HepG2 (cell line): Measurements from ENCODE around the gene SRI. TPM values are rescaled to one million over a fixed set of nuclear protein-coding genes. Genes with fewer than 3 reads are reported as not detected.

Source experiments
- ATAC-seq: fragments of 200-7000 bp; cut with Tn5 transposase; 3 replicates; pipeline ENCODE4 v1.9.1; 2020; ENCODE audit warnings: mild to moderate bottlenecking, moderate library complexity
- BruUV-seq: library from RNA; stranded (reverse); fragments of 400-500 nt; replicated peaks from 2 replicates; lab custom pipeline; 2021; lab: Mats Ljungman, UMichigan
- CTCF ChIA-PET: fragments of 300-600 bp; formaldehyde crosslinking; extraction: SDS; loops from one replicate; lab custom pipeline; 2021; ENCODE audit warnings: low total read pairs, inconsistent platforms, low intra/inter-chr PET ratio; lab: Yijun Ruan, JAX
- POLR2A ChIA-PET: fragments of 350-600 bp; sonication (Branson Sonifier 250); formaldehyde crosslinking; loops from one replicate; lab custom pipeline; 2020; ENCODE audit warnings: antibody characterized with exemption, inconsistent platforms; lab: Yijun Ruan, JAX
- DNase-seq: peaks from one replicate; pipeline ENCODE4 v3.0.0-alpha.2; 2015; ENCODE audit warnings: low spot score
- FAIRE-seq: peaks from 3 replicates; lab custom pipeline; 2011; peaks lifted over from hg19 to GRCh38; lab: Jason Lieb, UNC
- H2AFZ ChIP-seq: one replicate; pipeline ENCODE4 v1.6.1; 2011; ENCODE audit warnings: low read length, inconsistent platforms
- H3K27ac ChIP-seq: fragments of 300-600 bp; 3 replicates; pipeline ENCODE4 v1.8.0; 2011; ENCODE audit warnings: mixed run types, mild to moderate bottlenecking, mixed read lengths, low read length, inconsistent platforms; ENCODE audit not compliant: insufficient read depth; ENCODE audit errors: extremely low read length
- H3K27me3 ChIP-seq, 2 experiments: fragments of 200-600 bp in 1 of 2; 2 replicates in 1 of 2; 3 replicates in 1 of 2; pipeline versions ENCODE4 v1.6.0 to v1.8.0; 2011; ENCODE audit warnings: low read length in 2 of 2, mild to moderate bottlenecking in 2 of 2, moderate library complexity in 2 of 2, inconsistent platforms in 1 of 2; ENCODE audit not compliant: insufficient read depth in 2 of 2, control insufficient read depth in 1 of 2
- H3K36me3 ChIP-seq, 2 experiments: fragments of 200-600 bp in 1 of 2; replicated peaks in 1 of 2; 2 replicates in 1 of 2; 3 replicates in 1 of 2; pipeline versions ENCODE4 v1.5.1 to v1.8.0; 2011; ENCODE audit warnings: low read length in 2 of 2, inconsistent platforms in 1 of 2; ENCODE audit not compliant: insufficient read depth in 2 of 2, control insufficient read depth in 1 of 2
- H3K4me1 ChIP-seq: 2 replicates; pipeline ENCODE4 v1.5.1; 2012; ENCODE audit warnings: low read length, inconsistent platforms; ENCODE audit not compliant: insufficient read depth
- H3K4me2 ChIP-seq: 2 replicates; pipeline ENCODE4 v1.6.0; 2011; ENCODE audit warnings: low read depth, low read length, inconsistent platforms
- H3K4me3 ChIP-seq, 3 experiments: fragments of 200-600 bp in 1 of 3; sonication (generic), shearing (Covaris generic) in 1 of 3; replicated peaks in 1 of 3; 2 replicates each; pipeline ENCODE4 v1.5.1; 2011 to 2016; ENCODE audit warnings: low read length in 3 of 3, inconsistent platforms in 2 of 3, low read depth in 2 of 3, mild to moderate bottlenecking in 2 of 3, control low read depth in 1 of 3, mixed read lengths in 1 of 3; ENCODE audit not compliant: insufficient read depth in 1 of 3
- H3K79me2 ChIP-seq: one replicate; pipeline ENCODE4 v1.6.1; 2011; ENCODE audit warnings: low read length, inconsistent platforms; ENCODE audit not compliant: insufficient read depth
- H3K9ac ChIP-seq: 2 replicates; pipeline ENCODE4 v1.6.0; 2011; ENCODE audit warnings: mild to moderate bottlenecking, low read depth, low read length, inconsistent platforms; ENCODE audit not compliant: insufficient read depth
- H3K9me3 ChIP-seq: 2 replicates; pipeline ENCODE4 v1.5.1; 2012; ENCODE audit warnings: mild to moderate bottlenecking, low read length
- H4K20me1 ChIP-seq: 2 replicates; pipeline ENCODE4 v1.6.0; 2011; ENCODE audit warnings: inconsistent platforms, mild to moderate bottlenecking, low read length, moderate library complexity; ENCODE audit not compliant: insufficient read depth
- CBFB ChIP-seq: sonication (generic); formaldehyde crosslinking; IDR thresholded peaks from 2 replicates; pipeline ENCODE4 v1.4.0; 2020; ENCODE audit warnings: missing genetic modification reagents
- CREB1 ChIP-seq, 2 experiments: fragments of 450-650 bp in 1 of 2; IDR thresholded peaks; 2 replicates each; pipeline ENCODE4 v1.6.1; 2016 to 2017; ENCODE audit warnings: control low read depth in 1 of 2, mild to moderate bottlenecking in 1 of 2, missing compliant biosample characterization in 1 of 2, missing genetic modification characterization in 1 of 2
- GTF3A ChIP-seq: sonication (generic); formaldehyde crosslinking; conservative IDR thresholded peaks from 2 replicates; pipeline ENCODE4 v1.4.0; 2020; ENCODE audit warnings: mild to moderate bottlenecking, missing genetic modification reagents
- KLF9 ChIP-seq: IDR thresholded peaks from 2 replicates; pipeline ENCODE4 v1.6.1; 2016; ENCODE audit warnings: low read depth
- RAD21 ChIP-seq: fragments of 450-650 bp; formaldehyde crosslinking; IDR thresholded peaks from 2 replicates; pipeline ENCODE4 v1.5.0; 2020; ENCODE audit warnings: mild to moderate bottlenecking
- RFX1 ChIP-seq: fragments of 450-650 bp; IDR thresholded peaks from 2 replicates; pipeline ENCODE4 v1.6.1; 2017
- TAF1 ChIP-seq: sonication (generic); formaldehyde crosslinking; IDR thresholded peaks from 2 replicates; pipeline ENCODE4 v1.4.0; 2020; ENCODE audit warnings: missing genetic modification reagents
- ZNF746 ChIP-seq: sonication (generic); formaldehyde crosslinking; IDR thresholded peaks from 2 replicates; pipeline ENCODE4 v1.8.0; 2022; ENCODE audit warnings: mild to moderate bottlenecking, missing genetic modification reagents
- WGBS: methylation state at CpG from one replicate; pipeline ENCODE4 v1.1.6; 2017; ENCODE audit warnings: low lambda C conversion rate; 5-methylcytosine and 5-hydroxymethylcytosine counted together
- in situ Hi-C: cut with HindIII; loops from 2 replicates; pipeline ENCODE4 v1.10.0; 2017; ENCODE audit warnings: low pct_unique_long_range_greater_than_20kb; ENCODE audit not compliant: extremely low pct_ligation_motif_present
- intact Hi-C: fragments of 100-400 bp; cut with micrococcal nuclease; formaldehyde crosslinking; loops from one replicate; pipeline ENCODE4 v1.10.0; 2022; ENCODE audit not compliant: unreplicated experiment
- polyA plus RNA-seq, 8 experiments: library from polyadenylated mRNA; depleted of rRNA in 3 of 8; stranded (reverse) in 7 of 8; unstranded in 1 of 8; fragments of >200 nt; fragmentation: Illumina TruSeq in 4 of 8; extraction: Trizol in 4 of 8; gene quantifications; 2 replicates each; pipeline versions ENCODE4 v1.2.1 to v1.2.3, GENCODE V29; 2011 to 2016; ENCODE audit warnings: low read depth in 4 of 8, missing spikeins in 1 of 8, mixed read lengths in 1 of 8; ENCODE audit not compliant: insufficient read depth in 1 of 8
- total RNA-seq, 5 experiments: library from RNA; depleted of rRNA; stranded (reverse); fragments of >200 nt; fragmentation: Illumina TruSeq; extraction: Trizol; gene quantifications; 2 replicates each; pipeline ENCODE4 v1.2.3, GENCODE V29; 2016; ENCODE audit warnings: low read depth in 1 of 5
- TF ChIP-seq, protein P1 (sequence below), 2 experiments: IDR thresholded peaks; 2 replicates each; pipeline ENCODE4 v1.6.1; 2011 to 2012; ENCODE audit warnings: low read length in 2 of 2, borderline replicate concordance in 1 of 2, low read depth in 1 of 2, mild to moderate bottlenecking in 1 of 2, moderate library complexity in 1 of 2
- TF ChIP-seq, protein P2 (sequence below): sonication (generic); formaldehyde crosslinking; conservative IDR thresholded peaks from 2 replicates; pipeline ENCODE4 v1.4.0; 2020; ENCODE audit warnings: missing genetic modification reagents
- TF ChIP-seq, protein P3 (sequence below): sonication (generic); formaldehyde crosslinking; IDR thresholded peaks from 2 replicates; pipeline ENCODE4 v1.8.0; 2022; ENCODE audit warnings: low read depth, missing genetic modification reagents
- TF ChIP-seq, protein P4 (sequence below): sonication (generic); formaldehyde crosslinking; IDR thresholded peaks from 2 replicates; pipeline ENCODE4 v1.4.0; 2020; ENCODE audit warnings: mild to moderate bottlenecking, missing genetic modification reagents

SRI gene
- total and polyA plus RNA-seq, 2 of the 13 experiments (the other 11 are each of a cell fraction or from before 2014, with no cell fraction given): 0.33 TPM; not detected in 1

DNA sequence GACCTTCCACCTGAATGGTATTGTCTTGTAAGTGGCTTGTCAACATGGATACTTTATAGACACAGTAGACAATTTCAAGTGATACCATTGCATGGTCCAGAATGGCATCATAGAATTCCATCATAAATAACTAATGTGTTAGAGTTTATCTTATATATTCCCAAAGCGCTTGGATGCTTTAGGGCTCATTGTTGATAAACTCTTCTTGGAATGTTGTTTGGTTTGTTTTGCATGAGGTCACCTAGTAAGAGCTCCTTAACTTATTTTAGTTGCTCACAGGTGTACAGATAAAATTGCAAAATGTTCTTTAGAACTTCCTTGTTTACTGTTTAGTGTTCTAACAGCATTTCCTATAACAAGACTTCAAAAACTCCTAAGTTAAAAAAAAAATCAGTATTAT is 36.8 kb downstream of the SRI start (continued):
- TF ChIP-seq, protein P1, sequence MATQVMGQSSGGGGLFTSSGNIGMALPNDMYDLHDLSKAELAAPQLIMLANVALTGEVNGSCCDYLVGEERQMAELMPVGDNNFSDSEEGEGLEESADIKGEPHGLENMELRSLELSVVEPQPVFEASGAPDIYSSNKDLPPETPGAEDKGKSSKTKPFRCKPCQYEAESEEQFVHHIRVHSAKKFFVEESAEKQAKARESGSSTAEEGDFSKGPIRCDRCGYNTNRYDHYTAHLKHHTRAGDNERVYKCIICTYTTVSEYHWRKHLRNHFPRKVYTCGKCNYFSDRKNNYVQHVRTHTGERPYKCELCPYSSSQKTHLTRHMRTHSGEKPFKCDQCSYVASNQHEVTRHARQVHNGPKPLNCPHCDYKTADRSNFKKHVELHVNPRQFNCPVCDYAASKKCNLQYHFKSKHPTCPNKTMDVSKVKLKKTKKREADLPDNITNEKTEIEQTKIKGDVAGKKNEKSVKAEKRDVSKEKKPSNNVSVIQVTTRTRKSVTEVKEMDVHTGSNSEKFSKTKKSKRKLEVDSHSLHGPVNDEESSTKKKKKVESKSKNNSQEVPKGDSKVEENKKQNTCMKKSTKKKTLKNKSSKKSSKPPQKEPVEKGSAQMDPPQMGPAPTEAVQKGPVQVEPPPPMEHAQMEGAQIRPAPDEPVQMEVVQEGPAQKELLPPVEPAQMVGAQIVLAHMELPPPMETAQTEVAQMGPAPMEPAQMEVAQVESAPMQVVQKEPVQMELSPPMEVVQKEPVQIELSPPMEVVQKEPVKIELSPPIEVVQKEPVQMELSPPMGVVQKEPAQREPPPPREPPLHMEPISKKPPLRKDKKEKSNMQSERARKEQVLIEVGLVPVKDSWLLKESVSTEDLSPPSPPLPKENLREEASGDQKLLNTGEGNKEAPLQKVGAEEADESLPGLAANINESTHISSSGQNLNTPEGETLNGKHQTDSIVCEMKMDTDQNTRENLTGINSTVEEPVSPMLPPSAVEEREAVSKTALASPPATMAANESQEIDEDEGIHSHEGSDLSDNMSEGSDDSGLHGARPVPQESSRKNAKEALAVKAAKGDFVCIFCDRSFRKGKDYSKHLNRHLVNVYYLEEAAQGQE (IDR thresholded peaks at IDR 0.05; ENCODE audit: borderline replicate concordance in 1 of 2, low read depth in 1 of 2, low read length in 2 of 2): no peak
- TF ChIP-seq, protein P2, sequence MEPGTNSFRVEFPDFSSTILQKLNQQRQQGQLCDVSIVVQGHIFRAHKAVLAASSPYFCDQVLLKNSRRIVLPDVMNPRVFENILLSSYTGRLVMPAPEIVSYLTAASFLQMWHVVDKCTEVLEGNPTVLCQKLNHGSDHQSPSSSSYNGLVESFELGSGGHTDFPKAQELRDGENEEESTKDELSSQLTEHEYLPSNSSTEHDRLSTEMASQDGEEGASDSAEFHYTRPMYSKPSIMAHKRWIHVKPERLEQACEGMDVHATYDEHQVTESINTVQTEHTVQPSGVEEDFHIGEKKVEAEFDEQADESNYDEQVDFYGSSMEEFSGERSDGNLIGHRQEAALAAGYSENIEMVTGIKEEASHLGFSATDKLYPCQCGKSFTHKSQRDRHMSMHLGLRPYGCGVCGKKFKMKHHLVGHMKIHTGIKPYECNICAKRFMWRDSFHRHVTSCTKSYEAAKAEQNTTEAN (CRISPR knock-in tag): no peak
- TF ChIP-seq KLF9 (CRISPR knock-in tag): no peak
- TF ChIP-seq RFX1: no peak
- TF ChIP-seq CBFB (CRISPR knock-in tag): no peak
- no peak for TF ChIP-seq ZNF746 (CRISPR knock-in tag)
- TF ChIP-seq RAD21: no peak
- TF ChIP-seq TAF1 (CRISPR knock-in tag): no peak

DNA sequence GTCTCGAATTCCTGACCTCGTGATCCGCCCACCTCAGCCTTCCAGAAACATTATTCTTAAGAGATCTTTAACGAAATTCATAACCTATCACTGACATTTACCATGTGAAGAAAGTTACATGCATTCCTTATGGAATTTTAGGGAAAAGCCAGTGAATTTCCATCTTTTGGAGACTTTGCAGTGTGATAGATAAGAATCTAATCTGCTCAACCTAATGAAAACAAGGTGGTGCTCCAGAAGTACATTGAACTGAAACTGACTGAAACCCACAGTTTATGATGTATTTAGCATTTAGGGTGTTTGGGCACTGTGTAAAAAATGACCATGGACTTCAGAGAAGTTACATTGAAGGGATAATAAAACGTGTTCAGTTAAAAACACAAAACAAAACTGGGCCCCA is 43.6 kb downstream of the SRI start:
- ATAC-seq (no peak), FAIRE-seq (no peak), DNase-seq (no peak)
- ChIA-PET CTCF (no interaction called here), POLR2A (no interaction called here)
- Histone ChIP-seq H3K36me3 (no peaks in the 10 kb centered on the region), H3K4me3 (no peak overlapping the region), H3K9me3 (no peaks in the 10 kb centered on the region), H3K27me3 (no peaks in the 10 kb centered on the region), H3K4me1 (no peaks in the 10 kb centered on the region), H3K4me2 (no peak overlapping the region), H3K79me2 (no peaks in the 10 kb centered on the region), H2AFZ (no peak overlapping the region), H3K27ac (no peak overlapping the region), H4K20me1 (no peaks in the 10 kb centered on the region), H3K9ac (no peak overlapping the region)
- 38% methylated on average over 5 of the region's 5 CpGs for WGBS
- no TSS peak for BruUV-seq
- TF ChIP-seq, protein P3, sequence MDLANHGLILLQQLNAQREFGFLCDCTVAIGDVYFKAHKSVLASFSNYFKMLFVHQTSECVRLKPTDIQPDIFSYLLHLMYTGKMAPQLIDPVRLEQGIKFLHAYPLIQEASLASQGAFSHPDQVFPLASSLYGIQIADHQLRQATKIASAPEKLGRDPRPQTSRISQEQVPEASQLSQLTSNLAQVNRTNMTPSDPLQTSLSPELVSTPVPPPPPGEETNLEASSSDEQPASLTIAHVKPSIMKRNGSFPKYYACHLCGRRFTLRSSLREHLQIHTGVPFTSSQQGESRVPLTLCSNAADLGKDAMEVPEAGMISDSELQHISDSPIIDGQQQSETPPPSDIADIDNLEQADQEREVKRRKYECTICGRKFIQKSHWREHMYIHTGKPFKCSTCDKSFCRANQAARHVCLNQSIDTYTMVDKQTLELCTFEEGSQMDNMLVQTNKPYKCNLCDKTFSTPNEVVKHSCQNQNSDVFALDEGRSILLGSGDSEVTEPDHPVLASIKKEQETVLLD (CRISPR knock-in tag): no peak
- TF ChIP-seq, protein P4, sequence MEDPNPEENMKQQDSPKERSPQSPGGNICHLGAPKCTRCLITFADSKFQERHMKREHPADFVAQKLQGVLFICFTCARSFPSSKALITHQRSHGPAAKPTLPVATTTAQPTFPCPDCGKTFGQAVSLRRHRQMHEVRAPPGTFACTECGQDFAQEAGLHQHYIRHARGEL (CRISPR knock-in tag): no peak
- TF ChIP-seq GTF3A (no peak), CREB1 (IDR thresholded peaks at IDR 0.05) (no peak), CREB1 (CRISPR knock-in tag; IDR thresholded peaks at IDR 0.05) (no peak)
- in situ Hi-C loops (no loop called here), intact Hi-C loops (no loop called here)
